GM19467 (cell line): ENCODE data around the gene RPH3AL.

Source experiments
- ATAC-seq: cut with Tn5 transposase; IDR thresholded peaks from one replicate; pipeline ENCODE4 v1.9.1; 2021; ENCODE audit warnings: mild to moderate bottlenecking, moderate library complexity; ENCODE audit not compliant: unreplicated experiment

The RPH3AL gene

DNA sequence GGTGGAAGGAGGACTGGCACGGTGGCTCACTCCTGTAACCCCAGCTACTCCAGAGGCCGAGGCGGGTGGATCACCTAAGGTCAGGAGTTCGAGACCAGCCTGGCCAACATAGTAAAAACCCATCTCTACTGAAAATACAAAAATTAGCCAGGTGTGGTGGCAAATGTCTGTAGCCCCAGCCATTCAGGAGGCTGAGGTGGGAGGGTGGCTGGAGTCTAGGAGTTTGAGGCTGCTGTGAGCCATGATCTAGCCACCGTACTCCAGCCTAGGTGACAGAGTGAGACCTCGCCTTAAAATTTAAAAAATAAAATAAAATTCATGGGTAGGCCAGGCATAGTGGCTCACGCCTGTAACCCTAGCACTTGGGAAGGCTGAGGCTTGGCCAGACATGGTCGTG lies 1.2 kb upstream of the RPH3AL start:
- no peak for ATAC-seq

DNA sequence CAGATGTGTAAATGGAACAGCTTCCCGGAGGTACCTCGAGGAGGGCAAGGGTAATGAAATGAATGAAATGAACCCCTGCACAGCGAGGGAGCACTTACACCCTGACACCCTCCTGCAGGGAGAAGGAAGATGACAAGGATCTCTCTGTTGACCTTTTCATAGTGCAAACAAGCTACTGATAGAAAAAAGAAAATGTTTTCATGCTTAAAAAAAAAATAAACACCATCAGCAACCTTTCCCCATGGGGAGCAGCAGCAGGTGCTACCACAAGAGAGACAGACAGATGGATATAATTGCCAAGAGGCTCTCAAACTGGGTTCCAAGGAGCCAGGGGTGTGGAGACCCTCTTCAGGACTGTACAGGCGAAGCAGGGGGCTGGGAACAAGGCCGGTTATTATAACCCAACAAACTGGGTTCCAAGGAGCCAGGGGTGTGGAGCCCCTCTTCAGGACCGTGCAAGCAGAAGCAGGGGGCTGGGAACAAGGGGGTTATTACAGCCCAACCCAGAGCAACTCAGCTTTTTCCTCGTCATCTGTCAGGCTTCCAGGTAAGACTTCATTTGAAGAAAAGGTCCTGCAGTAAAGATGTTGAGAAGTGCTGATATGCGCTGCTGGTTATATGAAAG lies 718 bp upstream of the RPH3AL start:
- no peak for ATAC-seq

DNA sequence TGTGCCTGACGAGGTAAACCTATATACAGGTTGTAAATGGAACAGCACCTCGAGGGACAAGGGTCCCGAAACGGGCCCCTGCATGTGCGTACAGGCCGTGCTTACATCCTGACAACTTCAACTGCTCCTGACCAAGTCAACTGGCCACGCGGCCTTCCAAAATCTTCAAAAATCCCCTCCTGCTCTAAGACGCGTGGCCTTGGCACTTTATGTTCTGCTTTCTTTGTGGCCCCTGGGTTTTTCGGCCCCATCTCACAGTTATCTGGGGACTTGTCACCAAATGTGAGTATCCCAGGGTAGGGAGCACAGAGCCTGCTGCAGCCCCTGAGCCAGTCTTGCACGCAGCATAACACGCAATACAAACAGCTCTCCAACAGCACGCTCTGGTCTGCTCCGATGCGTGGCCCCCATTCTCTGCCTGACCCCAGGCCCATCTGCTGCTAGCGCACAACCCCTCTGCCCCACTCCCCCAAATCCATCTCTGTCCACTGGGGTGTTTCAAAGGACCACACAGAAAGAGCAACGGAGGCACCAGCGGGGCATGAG lies 659 bp downstream of the RPH3AL start:
- no peak for ATAC-seq

DNA sequence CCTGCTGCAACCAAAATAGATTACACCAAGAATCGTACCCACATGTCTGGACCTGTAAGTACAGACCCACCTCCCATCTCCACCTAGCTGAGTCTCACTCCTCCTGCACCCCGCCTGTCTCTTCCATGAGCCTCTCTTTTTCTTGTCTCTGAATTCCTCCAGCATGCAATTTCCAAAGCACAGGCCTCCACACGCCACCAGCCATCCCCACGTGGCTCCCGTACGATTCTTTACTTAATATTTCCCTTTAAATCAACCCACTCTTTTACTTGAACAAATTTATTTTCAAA lies 1.2 kb downstream of the RPH3AL start:
- no peak for ATAC-seq

DNA sequence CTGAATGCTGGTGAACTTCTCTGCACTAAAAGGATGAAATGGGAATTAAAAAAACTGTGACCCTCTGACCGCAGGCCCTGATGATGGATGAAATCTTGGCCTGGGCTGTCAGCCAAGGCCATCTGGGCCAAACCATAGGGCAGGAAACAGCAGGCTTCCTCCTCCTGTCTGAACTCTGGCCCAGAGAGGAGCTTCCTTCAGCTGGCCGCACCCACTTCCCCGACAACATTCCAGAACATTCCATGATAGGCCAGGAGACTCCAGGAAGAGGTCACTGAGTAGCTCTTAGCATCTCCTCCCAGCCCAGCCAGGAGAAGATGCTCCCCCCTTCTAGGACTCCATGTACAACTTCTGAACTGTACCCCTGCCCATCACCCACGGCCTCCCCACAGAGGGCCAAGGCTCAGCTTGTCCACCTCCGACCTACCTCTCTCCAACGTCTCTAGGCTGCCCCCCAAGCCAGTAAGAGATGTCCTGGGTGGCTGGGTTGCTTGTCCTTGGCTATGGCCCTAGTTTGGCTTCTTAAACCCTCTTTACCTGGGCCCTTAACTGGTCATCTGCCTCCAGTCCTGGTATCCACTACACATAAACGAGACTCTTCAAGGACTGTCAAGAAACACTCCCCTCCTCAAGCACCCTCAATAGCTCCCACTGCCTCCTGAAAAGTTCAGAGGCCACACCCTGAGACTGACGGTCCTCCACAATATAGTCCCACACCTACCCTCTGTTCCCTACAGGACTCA lies 1.7 kb downstream of the RPH3AL start:
- ATAC-seq, result no peak

DNA sequence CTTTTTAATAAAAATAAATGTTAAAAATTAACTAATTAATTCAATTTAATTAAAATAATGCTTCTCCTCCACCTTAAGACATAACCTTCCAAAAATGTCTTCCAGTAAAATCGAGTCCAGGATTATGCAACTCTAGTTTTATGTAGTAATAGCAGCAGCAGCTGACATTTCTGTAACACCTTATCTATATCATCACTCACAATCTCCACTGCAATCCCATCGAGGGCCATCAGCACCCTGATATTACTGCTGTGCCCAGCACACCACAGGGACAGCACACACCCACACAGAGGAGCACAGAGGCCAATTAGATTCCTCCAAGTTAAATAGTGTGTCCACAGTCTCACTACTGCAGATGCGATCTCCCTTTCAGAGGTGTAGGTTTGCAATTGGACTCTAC lies 2.9 kb downstream of the RPH3AL start:
- no peak for ATAC-seq

DNA sequence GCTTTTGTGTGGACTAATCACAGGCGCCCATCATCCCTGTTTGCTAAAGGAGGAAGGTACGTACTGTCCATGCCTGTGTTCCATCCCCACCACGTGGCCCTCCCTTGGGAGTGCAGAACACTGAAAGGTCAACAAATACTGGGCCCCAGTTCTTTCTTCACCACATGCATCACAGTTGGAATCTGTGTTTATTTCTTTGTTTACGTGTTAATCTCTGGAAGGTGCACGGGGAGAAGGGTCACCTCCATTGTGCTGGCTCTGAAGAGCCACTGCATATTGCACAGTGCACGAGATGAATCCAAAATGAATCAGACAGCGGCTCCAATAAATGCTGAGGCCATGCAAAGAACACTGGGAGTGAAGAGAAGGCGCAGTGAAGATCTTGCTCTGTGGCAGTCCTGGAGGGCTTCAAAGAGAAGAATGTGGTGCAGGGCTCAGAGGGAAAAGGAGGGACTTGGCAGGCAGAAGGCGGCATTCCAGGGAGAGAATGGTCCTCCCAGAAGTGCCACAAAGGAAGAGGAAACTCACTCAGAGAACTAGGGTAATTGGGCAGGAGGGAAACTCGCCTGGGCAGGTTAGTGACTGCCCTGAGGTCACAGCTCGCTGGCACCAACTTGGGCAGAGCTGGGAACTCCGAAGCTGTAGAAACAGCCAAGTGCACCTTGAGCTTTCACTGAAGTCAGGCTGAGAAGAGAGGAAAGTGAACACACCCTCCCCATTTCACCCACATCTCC lies 3.7 kb downstream of the RPH3AL start:
- ATAC-seq, result no peak

DNA sequence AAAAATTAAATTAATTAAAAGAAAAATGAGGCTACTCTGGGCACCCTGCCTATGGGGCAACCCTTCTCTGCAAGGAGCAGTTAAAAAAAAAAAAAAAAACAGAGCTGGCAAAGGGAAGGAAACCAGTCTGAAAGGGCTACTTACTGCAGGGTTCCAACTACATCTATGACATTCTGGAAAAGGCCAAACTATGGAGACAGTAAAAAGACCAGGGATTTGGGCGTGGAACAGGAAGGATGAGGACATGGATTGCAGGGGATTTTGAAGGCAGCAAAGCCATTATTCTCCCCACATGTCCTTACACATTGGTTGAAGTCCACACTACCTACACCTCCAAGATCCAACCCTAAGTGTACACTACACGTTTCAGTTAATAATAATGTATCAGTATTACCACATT lies 4.6 kb downstream of the RPH3AL start:
- ATAC-seq, result no peak

DNA sequence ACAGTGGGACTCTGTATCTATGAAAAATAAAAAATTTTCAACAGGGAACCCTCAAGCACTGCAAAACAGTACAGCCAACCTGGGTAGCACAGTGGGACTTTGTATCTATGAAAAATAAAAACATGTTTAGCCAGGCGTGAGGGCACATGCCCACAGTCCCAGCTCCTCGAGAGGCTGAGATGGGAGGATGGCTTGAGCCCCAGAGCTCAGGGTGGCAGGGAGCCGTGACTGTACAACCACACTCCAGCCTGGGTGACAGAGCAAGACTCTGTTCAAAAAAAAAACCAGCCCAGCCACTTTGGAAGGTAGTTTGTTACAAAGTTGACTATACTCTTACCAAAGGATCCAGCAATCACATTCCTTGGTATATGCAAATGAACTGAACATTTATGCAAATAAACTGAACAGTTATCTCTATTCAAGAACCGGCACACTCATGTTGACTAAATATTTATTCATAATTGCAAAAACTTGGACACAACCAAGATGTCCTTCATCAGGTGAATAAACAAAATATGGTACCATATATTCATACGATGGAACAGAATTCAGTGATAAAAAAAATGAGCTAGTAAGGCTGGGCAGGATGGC lies 5.2 kb downstream of the RPH3AL start:
- no peak for ATAC-seq

DNA sequence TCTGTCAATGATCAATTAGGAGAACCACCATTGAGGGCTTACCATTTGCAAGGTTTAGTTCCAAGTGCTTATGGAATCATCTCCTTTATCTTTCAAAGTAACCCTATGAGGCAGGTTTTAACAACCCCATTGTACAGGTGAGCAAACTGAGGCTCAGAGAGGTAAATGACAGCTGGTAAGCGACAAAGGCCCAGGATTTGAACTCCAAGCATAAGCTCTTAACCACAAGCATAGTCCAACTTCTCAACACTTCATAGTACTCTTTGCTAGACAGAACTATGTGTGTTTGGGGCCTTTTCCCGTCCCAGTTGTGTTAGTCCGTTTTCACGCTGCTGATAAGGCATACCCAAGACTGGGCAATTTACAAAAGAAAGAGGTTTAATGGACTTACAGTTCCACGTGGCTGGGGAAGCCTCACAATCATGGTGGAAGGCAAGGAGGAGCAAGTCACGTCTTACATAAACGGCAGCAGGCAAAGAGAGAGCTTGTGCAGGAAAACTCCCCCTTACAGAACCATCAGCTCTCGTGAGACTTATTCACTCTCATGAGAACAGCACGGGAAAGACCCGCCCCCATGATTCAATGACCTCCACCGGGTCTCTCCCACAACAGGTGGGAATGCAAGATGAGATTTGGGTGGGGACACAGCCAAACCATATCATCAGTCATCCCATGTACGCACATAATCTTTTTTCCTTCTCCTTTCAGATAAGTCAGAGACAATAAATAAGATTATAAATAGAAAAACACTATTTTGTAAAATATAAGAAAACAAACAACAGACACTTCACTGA lies 6.4 kb downstream of the RPH3AL start:
- no peak for ATAC-seq

- no peak for ATAC-seq
These were observed 7.3 kb downstream of the RPH3AL start for GRCh38 chr17:345261-345660.

DNA sequence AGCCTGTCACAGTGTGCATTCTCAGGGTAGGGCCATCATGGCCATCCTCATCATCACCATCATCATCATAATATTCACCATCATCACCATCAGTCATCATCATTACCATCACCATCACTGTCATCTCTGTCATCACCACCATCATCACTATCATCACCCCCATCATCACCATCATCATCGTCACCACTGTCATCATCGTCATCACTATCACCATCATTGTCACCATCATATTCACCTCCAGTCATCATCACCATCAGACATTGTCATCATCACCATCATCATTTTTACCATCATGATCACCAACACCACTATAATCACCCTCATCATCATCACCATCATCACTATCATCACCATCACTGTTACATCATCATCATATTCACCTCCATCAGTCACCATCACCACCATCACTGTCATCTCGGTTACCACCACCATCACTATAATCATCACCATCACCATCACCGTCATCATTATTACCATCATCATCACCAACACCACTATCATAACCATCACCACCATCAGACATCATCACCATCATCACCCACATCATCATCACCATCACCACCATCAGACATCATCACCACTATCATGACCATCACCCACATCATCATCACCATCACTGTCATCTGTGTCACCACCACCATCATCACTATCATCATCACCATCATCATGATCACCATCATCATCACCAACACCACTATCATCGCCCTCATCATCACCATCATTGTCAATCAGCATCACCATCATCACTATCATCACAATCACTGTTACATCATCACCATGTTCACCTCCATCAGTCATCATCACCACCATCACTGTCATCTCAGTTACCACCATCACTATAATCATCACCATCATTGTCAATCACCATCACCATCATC lies 8.5 kb downstream of the RPH3AL start:
- no peak for ATAC-seq

DNA sequence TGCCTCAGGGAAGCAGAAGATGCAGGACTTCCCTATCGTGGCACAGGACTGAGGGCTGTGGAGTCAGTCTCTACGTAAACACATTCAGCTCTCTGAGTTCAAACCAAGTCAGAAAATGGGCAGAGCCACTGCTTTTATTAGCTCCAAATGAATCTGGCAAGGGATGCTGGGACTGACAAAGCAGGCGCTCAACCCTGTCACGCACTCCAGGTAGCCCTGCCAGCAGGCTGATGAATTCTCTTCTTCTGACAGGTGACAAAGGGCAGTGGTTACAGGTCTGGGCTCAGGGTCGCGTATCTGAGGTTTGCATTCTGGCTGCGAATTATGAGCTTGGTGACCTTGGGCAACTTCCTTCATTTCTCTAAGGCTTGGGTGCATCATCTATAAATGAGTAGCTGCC lies 9.4 kb downstream of the RPH3AL start:
- ATAC-seq, result no peak

DNA sequence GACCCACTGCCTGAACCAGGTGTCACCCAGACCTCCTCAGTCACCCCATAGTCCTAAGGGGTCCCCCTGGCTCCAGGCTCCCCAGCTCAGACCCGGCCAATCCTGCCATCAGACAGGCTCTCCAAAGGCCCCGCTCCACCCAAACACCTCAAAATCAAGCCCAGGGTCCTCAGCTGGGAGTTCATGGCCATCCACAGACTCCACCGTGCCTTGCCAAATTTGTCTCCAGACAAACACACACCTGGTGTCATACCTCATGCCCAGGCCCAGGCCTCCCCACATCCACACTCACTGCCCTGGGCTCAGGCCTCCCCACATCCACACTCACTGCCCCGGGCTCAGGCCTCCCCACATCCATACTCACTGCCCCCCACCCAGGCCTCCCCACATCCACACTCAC lies 12.5 kb downstream of the RPH3AL start:
- no peak for ATAC-seq

DNA sequence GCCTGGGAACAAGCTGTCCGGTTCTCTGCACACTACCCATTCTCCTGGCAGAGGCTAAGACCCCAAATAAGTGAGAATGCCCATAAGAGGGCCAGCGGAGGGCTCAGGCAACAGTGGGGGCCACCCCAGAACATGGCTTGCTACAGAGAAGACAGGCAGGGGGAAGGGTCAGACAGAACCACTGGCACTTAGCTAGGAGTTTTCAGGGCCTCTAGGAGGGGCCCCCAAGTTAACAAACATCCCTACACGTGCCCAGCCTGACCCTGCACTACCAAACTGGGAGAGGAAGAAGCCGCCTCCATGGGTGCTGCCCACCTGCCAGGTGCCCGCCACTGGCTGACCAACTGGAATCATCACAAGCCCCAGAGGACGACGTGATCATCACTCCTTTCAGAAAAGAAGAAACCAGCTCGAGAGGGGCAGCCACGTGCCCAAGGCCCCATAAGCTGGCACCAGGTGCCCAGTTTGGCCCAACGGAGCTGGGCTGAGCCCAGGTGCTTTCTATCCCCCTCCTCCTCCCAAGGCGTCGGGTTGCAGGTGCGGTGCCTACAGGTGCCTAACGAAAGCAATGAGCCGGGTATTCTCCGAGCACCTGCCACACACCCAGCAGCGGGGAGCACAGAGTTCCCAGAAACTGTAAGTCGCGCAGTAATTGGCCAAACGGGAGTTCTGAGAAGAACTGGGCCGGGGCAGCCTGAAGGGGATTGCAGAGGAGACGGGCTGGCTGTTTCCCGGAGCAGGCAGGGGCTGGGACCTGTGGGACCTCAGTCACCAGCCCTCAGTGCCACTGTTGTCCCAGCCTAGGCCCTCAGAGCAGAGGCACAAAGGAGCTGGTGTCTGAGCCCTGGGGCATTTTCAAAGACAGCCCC lies 13.2 kb downstream of the RPH3AL start:
- ATAC-seq, result no peak

DNA sequence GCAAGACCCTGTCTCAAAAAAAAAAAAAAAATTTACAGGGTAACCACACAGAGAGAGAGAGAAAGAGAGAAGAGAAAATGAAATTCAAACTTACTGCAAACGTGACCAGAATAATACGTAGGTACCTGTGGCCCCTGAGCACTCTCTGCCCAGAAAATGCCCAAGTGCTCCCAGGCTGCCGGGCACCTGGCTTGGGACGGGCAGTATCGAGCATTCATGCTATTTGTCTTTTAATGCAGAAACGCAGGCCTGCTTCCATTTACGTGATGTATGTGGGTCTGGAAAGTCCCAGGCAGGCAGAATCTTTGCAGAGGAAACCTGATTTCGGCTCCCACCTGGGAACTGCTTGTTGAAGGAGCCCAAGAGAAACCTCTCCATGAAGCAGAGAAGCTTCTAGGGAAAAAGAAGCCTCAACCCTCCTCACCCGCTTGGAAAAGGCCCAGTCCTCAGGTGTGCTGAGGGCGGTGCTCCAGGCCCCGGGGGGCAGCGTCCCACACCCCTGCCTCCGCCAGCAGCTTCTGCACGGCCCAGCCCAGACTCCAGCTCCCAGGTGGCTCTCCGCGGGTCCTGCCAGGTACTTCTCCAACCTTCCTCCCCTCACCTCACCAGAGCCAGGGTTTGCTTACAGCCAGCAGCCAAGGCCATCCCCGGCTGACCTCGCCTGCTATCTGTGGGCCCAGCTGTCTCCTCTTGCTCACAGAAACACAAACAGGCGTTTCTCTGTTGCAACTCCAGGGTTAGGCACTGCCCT lies 14.0 kb downstream of the RPH3AL start:
- ATAC-seq, result no peak

- no peak for ATAC-seq
These were observed 14.7 kb downstream of the RPH3AL start for GRCh38 chr17:337866-338265.

- ATAC-seq, result no peak
These were observed 15.2 kb downstream of the RPH3AL start for GRCh38 chr17:337453-337852.
